ENCODE measurements around the gene EREG.

The EREG gene

GRCh38 chr4:74426101-74426500 lies 61.2 kb downstream of the EREG start:
- no peak for DNase-seq (ENCODE audit: low spot score)

GRCh38 chr4:74428276-74428675 lies 63.3 kb downstream of the EREG start:
- DNase-seq (ENCODE audit: low spot score): no peak

GRCh38 chr4:74431113-74431826 lies 66.3 kb downstream of the EREG start:
- DNase-seq (ENCODE audit: low spot score): no peak

- no peak for DNase-seq (ENCODE audit: low spot score)
Observed at GRCh38 chr4:74433043-74433442, 68.1 kb downstream of the EREG start.

GRCh38 chr4:74433541-74434172 lies 68.7 kb downstream of the EREG start:
- DNase-seq (ENCODE audit: low spot score): no peak

- no peak for DNase-seq (ENCODE audit: low spot score)
Observed at GRCh38 chr4:74435296-74435695, 70.4 kb downstream of the EREG start.

GRCh38 chr4:74437866-74438265 lies 72.9 kb downstream of the EREG start:
- DNase-seq (ENCODE audit: low spot score): no peak

Measured in globus pallidus (tissue), 1 donor.